Lung (tissue), 13 donors: ENCODE measurements around the gene DUS4L. TPM values are rescaled to one million over a fixed set of nuclear protein-coding genes. Genes with fewer than 3 reads are reported as not detected.

Experiments used
- ATAC-seq: fragments of 200-7000 bp; cut with Tn5 transposase; one replicate; pipeline ENCODE4 v1.9.1; 2020; ENCODE audit warnings: moderate number of reproducible peaks; ENCODE audit not compliant: insufficient read depth, low FRiP score
- DNase-seq, 3 donors: peaks; one replicate each; pipeline ENCODE4 v3.0.0-alpha.2; 2013 to 2017
- H3K27ac ChIP-seq, 2 donors: one replicate each; pipeline ENCODE4 v1.5.1; 2013; ENCODE audit warnings: mild to moderate bottlenecking in 2 of 2, moderate library complexity in 2 of 2, control low read depth in 1 of 2, inconsistent platforms in 1 of 2, low read depth in 1 of 2, low read length in 1 of 2
- H3K27me3 ChIP-seq, 3 donors: one replicate each; pipeline ENCODE4 v1.5.1; 2013; ENCODE audit warnings: low read length in 2 of 3; ENCODE audit not compliant: control insufficient read depth in 3 of 3, insufficient read depth in 3 of 3
- H3K36me3 ChIP-seq, 4 donors: one replicate each; pipeline ENCODE4 v1.5.1; 2013; ENCODE audit warnings: low read length in 4 of 4, mild to moderate bottlenecking in 1 of 4, moderate library complexity in 1 of 4; ENCODE audit not compliant: control insufficient read depth in 4 of 4, insufficient read depth in 4 of 4
- H3K4me1 ChIP-seq, 5 donors: one replicate each; pipeline ENCODE4 v1.5.1; 2013; ENCODE audit warnings: low read length in 5 of 5, mild to moderate bottlenecking in 2 of 5, moderate library complexity in 1 of 5; ENCODE audit not compliant: control insufficient read depth in 5 of 5, insufficient read depth in 5 of 5
- H3K4me3 ChIP-seq: one replicate; pipeline ENCODE4 v1.5.1; 2013; ENCODE audit warnings: mild to moderate bottlenecking, control low read depth, moderate library complexity
- H3K9ac ChIP-seq, 2 donors: one replicate each; pipeline ENCODE4 v1.5.1; 2013; ENCODE audit warnings: low read length in 2 of 2, control low read depth in 1 of 2; ENCODE audit not compliant: insufficient read depth in 1 of 2
- H3K9me3 ChIP-seq, 4 donors: one replicate each; pipeline ENCODE4 v1.5.1; 2013; ENCODE audit warnings: low read length in 3 of 4, mild to moderate bottlenecking in 1 of 4, moderate library complexity in 1 of 4; ENCODE audit not compliant: control insufficient read depth in 4 of 4, insufficient read depth in 3 of 4
- WGBS, 2 donors: extraction: QIAGEN DNeasy Blood & Tissue Kit; methylation state at CpG; one replicate each; pipeline ENCODE4 v1.1.7; 2013; 5-methylcytosine and 5-hydroxymethylcytosine counted together
- polyA plus RNA-seq, 2 donors: library from polyadenylated mRNA; stranded (reverse); fragments of 200-250 nt; gene quantifications; one replicate each; pipeline ENCODE4 v1.2.1, GENCODE V29; 2013
- small RNA-seq: library from RNA; depleted of rRNA; stranded (forward); fragments of <200 nt; gene quantifications from one replicate; pipeline ENCODE3, GENCODE V24; 2014; ENCODE audit warnings: low replicate concordance
- total RNA-seq, 2 donors: library from RNA; depleted of rRNA in 1 of 2; stranded (reverse); fragments of >200 nt in 1 of 2; gene quantifications; one replicate each; pipeline ENCODE4 v1.2.1, GENCODE V29; 2014 to 2021
- TF ChIP-seq, protein P1 (sequence below): IDR thresholded peaks from 2 replicates; pipeline ENCODE4 v1.5.1; 2012; ENCODE audit warnings: mild to moderate bottlenecking; ENCODE audit errors: control extremely low read depth, extremely low read depth
- donor health status: control.
- donor health status: control.
- donor health status: Bipolar disorder and iron deficiency.
- donor health status: healthy.
- donor health status: DM: yes; HTN: yes; CAD: no.

Gene DUS4L
- total and polyA plus RNA-seq, 4 donors: 3.5 to 14.8 (median 5.0) TPM

DNA sequence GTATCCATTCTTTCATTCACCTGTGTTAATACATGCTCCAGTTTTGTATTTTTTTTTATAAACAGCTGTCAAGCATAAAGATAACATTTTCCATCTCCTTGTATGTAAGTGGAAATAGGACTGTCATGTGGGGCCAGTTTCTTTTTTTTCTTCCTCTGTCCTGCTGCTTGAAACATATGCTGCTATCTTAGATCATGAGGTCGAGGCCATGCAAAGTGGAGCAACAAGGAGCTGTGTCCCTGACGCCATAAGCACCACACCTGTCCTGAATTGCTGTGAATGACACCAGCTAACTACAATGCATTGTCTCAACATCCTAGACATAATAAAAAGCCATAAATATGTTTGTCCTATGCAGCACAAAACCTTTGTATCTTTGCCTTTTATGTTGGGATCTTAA is 59.1 kb downstream of the DUS4L start:
- no peaks in the 10 kb centered on the region for H3K9me3 ChIP-seq
- no peak for ATAC-seq
- no peak for DNase-seq
- peaks cover 0 to 13% (median 4%) of the 10 kb centered on the region in 4 donors for H3K36me3 ChIP-seq
- no peak overlapping the region for H3K4me3 ChIP-seq
- peaks cover 0 to 6% (median 0%) of the 10 kb centered on the region in 5 donors for H3K4me1 ChIP-seq
- no peak overlapping the region for H3K9ac ChIP-seq
- WGBS, 2 donors: 79 to 91% methylated on average over 2 of the region's 2 CpGs
- no peaks in the 10 kb centered on the region for H3K27me3 ChIP-seq
- TF ChIP-seq, protein P1, sequence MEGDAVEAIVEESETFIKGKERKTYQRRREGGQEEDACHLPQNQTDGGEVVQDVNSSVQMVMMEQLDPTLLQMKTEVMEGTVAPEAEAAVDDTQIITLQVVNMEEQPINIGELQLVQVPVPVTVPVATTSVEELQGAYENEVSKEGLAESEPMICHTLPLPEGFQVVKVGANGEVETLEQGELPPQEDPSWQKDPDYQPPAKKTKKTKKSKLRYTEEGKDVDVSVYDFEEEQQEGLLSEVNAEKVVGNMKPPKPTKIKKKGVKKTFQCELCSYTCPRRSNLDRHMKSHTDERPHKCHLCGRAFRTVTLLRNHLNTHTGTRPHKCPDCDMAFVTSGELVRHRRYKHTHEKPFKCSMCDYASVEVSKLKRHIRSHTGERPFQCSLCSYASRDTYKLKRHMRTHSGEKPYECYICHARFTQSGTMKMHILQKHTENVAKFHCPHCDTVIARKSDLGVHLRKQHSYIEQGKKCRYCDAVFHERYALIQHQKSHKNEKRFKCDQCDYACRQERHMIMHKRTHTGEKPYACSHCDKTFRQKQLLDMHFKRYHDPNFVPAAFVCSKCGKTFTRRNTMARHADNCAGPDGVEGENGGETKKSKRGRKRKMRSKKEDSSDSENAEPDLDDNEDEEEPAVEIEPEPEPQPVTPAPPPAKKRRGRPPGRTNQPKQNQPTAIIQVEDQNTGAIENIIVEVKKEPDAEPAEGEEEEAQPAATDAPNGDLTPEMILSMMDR: no peak
- peak overlapping the region in 1 of 2 donors; percentile 17 for H3K27ac ChIP-seq

DNA sequence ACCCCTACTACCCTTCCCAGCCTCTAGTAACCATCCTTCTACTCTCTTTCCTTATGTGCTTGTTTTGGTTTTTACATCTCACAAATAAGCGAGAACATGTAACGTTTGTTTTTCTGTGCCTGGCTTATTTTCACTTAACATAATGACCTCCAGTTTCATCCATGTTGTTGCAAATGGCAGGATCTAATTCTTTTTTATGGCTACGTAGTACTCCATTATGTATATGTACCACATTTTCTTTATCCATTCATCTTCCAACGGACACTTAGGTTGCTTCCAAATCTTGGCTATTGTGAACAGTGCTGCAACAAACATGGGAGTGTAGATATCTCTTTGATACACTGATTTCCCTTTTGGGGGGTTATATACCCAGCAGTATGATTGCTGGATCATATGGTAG is 63.2 kb downstream of the DUS4L start:
- TF ChIP-seq, protein P1: no peak
- H3K27me3 ChIP-seq: no peaks in the 10 kb centered on the region

More for the DNA sequence above, 63.2 kb downstream of the DUS4L start:
- H3K9ac ChIP-seq: no peak overlapping the region
- no peaks in the 10 kb centered on the region for H3K9me3 ChIP-seq
- no peak overlapping the region for H3K27ac ChIP-seq
- ATAC-seq (no peak), DNase-seq (no peak)
- H3K36me3 ChIP-seq: peaks cover 0 to 10% (median 3%) of the 10 kb centered on the region in 4 donors
- 98% methylated on average over 4 of the region's 4 CpGs for WGBS, 2 donors
- no peak overlapping the region for H3K4me3 ChIP-seq
- H3K4me1 ChIP-seq: peaks cover 0 to 4% (median 0%) of the 10 kb centered on the region in 5 donors

Small RNA genes lying within 50 kb of the gene (small RNA-seq; reads per million reads assigned to genes)
- gene RF01233: not detected

Other genes with a start within 250 kb of the DUS4L start
- gene GPR22, start 93.9 kb upstream of the DUS4L start, total RNA-seq: not detected
- not detected for gene GPR22, start 93.9 kb upstream of the DUS4L start, polyA plus RNA-seq
- 100 to 1,000 TPM in 1 of 2 donors, 10 to 100 TPM in 1; 39.9 to 101 TPM for gene COG5, start 51 bp upstream of the DUS4L start, total RNA-seq
- gene COG5, start 51 bp upstream of the DUS4L start, polyA plus RNA-seq: 10 to 100 TPM in 1 of 2 donors, 1 to 10 TPM in 1; 5.6 to 14.5 TPM
- 100 to 1,000 TPM in 1 of 2 donors, 10 to 100 TPM in 1; 49.0 to 109 TPM for gene BCAP29, start 16.3 kb downstream of the DUS4L start, total RNA-seq
- gene BCAP29, start 16.3 kb downstream of the DUS4L start, polyA plus RNA-seq: 10 to 100 TPM; 49.9 to 51.0 TPM
- 1 to 10 TPM; 2.2 to 5.1 TPM for gene SLC26A4, start 96.9 kb downstream of the DUS4L start, total RNA-seq
- gene SLC26A4, start 96.9 kb downstream of the DUS4L start, polyA plus RNA-seq: 1 to 10 TPM in 1 of 2 donors, under 1 TPM in 1; 0.28 to 8.7 TPM
- gene CBLL1, start 180.2 kb downstream of the DUS4L start, total RNA-seq: 10 to 100 TPM; 19.7 to 25.2 TPM
- gene CBLL1, start 180.2 kb downstream of the DUS4L start, polyA plus RNA-seq: 10 to 100 TPM in 1 of 2 donors, 1 to 10 TPM in 1; 5.2 to 10.5 TPM
- under 1 TPM in 1 of 2 donors, not detected in 1; 0.31 TPM for gene SLC26A3, start 239.3 kb downstream of the DUS4L start, total RNA-seq
- under 1 TPM in 1 of 2 donors, not detected in 1; 0.28 TPM for gene SLC26A3, start 239.3 kb downstream of the DUS4L start, polyA plus RNA-seq